Stimulated activated CD4-positive, alpha-beta T cell treated with anti-CD3 and anti-CD28 coated beads, Interleukin-1b, Interleukin-23, amount 100 ng/mL, for 24 hours (primary cell): Measurements from ENCODE around the gene CCDC187.
A peak's percentile ranks its signal among the peaks of the same experiment; 100 is the strongest.

Experiments used
- DNase-seq, 4 experiments: peaks; one replicate each; pipeline ENCODE4 v3.0.0-alpha.2; 2020; ENCODE audit warnings: low read depth in 4 of 4, low spot score in 1 of 4

CCDC187 gene

GRCh38 chr9:136230773-136231172, 73.1 kb downstream of the CCDC187 start:
- DNase-seq, result no peak

DNA sequence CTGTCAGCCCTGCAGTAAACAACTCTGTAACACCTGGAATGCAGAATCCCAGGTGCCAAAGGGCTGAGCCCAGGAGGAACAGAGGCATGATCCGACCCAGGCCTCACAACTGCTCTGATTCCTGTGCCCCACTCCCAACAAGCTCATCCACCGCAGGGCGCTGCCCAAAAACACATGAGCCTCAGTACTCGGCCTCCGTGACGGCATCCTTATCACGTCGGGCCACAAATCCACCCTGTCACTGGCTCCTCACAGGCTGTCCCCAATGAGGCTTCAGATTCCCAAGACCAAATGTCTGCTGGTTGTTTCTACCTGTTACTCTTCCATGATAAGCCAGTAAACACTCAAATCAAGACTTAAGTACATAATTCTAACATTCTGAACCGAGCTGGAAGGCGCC, 73.5 kb downstream of the CCDC187 start:
- no peak for DNase-seq

GRCh38 chr9:136229096-136230065, 74.5 kb downstream of the CCDC187 start:
- DNase-seq, result no peak

GRCh38 chr9:136228107-136228875, 75.6 kb downstream of the CCDC187 start:
- peak in 1 of 4 experiments; percentile 23 for DNase-seq

DNA sequence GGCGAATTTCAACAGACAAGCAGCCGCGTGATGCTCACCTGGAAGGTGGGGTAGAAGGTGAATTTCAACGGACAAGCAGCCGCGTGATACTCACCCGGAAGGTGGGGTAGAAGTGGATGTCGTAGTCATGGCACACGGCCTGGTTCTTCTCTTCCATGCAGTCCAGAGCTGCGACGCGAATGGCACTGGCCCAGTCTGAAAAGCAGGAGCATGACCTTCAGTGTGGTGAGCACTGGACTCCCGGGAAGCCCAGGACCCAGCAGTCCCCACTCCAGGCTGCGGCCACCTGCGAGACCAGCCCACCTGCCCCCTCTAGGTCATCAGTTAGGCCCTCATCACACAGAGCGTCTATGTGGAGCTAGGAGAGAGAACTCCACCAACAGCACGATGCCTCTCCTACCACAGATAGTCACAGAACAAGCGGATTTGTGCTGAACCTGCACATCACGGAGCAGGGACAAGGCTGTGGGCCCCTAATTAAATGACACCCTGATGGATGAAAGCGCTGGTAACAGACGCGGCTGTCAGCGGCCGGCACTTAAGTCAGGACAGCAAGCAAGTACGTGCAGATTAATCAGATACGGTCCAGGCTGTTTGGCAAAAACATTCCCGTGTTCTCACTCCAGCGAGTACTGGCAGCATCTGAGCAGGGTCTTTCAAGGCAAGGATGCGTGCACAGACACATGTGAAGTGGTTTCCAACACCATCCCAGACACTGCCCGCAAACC, 77.0 kb downstream of the CCDC187 start:
- DNase-seq, result no peak

DNA sequence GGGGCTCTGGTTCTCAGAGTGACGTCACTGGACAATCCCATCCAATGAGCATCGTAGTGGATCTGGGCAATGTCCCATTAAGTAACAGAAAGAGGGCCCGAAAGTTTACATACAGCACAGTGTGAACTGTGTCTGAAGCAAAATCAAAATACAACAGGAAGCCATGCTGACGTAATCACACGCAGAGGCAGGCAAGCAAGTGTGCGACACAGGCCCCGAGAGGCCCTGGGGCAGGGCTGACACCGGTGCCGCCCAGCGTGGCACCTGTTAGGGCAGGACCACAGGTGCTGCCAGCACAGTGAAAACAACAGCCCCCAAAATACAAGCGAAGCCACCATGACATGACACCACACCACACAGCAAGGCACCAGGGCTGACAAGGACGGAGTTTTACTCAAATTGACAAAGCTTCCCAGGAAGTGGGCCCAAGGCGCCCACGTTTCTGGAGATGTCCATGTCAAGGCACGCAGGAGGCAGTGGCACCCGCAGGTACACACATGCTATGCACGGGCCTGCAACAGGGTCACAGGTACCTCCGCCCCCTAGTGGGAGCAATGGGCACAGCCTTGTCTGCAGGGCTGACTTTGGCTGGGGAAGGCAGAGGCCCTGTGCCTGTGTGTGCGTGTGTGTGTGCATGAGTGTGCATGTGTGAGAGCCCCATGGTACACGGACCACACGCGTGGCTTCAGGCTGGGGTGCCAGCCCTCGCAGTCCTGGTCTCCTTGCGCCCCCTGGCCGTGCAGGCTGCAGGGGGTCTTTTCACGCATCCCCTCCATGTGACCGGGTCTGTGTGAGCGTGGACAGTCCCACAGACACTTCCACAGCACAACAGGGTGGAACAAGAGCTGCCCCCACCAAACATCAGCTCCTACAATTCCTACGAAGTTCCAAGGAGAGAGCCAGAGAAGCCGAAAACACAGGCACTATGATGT, 77.9 kb downstream of the CCDC187 start:
- peak; percentile 35 to 53 (median 48) for DNase-seq

- DNase-seq, result no peak
Observed at GRCh38 chr9:136225366-136225747, 78.5 kb downstream of the CCDC187 start.

- DNase-seq, result no peak
Observed at GRCh38 chr9:136223871-136224640, 79.8 kb downstream of the CCDC187 start.

DNA sequence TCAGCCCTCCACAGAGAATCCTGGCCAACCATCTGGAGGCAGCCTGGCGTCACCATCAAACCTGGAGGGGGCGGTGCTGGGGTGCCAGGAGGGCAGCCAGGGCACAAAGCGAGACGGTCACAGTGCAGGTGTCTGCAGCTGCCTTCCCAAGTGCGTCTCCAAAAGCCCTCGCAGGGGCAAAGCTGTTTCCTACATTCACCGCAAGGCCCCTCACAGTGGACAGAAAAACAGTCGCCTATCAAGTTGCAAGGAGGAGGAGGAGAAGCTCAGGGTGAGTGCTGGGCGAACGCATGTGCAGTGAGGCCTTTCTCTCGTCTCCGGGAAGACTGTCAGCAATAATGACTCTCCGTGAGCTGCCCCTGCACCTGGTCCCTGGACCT, 81.0 kb downstream of the CCDC187 start:
- DNase-seq, result no peak

DNA sequence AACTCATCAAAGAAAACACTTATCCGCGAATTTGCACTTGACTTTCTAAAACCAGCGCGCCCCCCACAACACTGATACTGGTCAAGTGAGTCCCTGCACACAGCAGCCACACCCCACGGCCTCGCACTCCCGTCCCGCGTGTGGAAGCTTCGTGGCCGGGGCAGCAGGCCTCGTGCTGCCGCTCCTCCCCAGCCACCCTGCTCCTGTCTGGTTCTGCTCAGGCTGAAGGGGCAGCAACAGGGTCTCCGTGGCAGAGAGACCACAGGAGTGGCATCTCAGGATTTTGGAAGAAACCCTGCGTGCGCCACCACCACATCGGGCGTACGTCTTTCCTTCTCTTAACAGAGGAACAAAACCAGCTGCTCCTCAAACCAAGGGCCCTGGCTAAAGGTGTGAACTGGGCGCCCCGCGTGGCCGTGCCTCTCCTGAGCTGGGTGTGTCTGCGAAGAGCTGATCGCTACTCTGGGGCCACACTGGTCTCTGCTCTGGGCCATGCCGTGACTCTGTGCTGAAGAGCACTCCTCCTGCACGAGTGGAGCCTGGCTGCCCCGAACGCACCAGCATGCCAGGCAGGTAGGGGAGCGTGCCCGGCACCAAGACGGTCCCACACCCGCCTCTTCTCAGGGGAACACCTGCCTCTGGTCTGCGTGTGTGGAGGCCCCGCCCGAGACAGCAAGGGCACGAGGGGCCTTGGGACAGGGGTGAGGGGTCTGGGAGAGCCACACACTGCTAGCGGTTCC, 81.6 kb downstream of the CCDC187 start:
- DNase-seq, result no peak

- no peak for DNase-seq
Observed at GRCh38 chr9:136220017-136220729, 83.7 kb downstream of the CCDC187 start.

DNA sequence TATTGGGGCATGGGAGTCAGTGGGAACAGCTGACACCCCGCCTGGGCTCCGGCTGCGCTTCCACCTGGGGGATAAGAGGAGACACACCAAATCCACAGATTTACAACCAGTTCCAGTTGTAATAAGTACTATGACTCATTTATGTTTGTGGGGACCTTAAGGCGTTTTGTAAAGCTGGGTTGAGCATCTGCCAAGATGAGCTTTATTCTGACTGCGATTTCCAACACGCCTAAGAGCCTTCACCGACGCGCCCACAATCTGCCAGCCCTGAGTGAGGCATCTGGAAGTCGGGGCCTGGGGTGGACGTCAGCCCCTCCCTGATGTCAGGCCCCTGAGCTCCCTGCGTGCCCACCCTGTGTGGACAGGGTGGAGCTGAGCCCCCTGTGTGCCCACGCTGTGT, 84.6 kb downstream of the CCDC187 start:
- DNase-seq, result no peak

GRCh38 chr9:136218673-136219072, 85.2 kb downstream of the CCDC187 start:
- DNase-seq, result no peak

DNA sequence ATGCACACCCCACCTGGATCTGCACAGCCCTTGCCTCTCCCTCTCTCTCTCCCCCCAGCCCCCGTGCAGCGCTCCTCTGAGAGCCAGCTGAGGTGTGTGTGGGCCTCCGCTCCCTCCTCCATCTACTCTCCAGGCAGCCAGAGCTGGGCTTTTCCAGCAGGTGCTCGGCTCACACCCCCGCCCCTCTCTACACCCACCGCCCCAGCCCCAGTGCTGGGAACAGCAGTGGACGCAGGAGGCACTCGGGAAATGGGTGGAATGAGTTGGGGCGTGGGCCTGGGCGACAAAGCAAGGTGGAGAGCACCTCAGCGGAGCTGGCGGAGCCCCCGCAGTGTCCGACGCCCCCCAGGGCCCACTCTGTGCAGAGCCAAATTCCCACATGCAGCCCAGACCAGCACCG, 85.6 kb downstream of the CCDC187 start:
- DNase-seq, result no peak

GRCh38 chr9:136216541-136217244, 87.2 kb downstream of the CCDC187 start:
- DNase-seq, result no peak

- DNase-seq, result no peak
Observed at GRCh38 chr9:136213733-136214132, 90.2 kb downstream of the CCDC187 start.

GRCh38 chr9:136212345-136212950, 91.4 kb downstream of the CCDC187 start:
- no peak for DNase-seq
